ENCODE results near the gene ALG3. TPM values are rescaled to one million over a fixed set of nuclear protein-coding genes. Genes with fewer than 3 reads are reported as not detected.

Gene ALG3
- total RNA-seq, 1 experiment from 2014 or later = 62.2 TPM

DNA sequence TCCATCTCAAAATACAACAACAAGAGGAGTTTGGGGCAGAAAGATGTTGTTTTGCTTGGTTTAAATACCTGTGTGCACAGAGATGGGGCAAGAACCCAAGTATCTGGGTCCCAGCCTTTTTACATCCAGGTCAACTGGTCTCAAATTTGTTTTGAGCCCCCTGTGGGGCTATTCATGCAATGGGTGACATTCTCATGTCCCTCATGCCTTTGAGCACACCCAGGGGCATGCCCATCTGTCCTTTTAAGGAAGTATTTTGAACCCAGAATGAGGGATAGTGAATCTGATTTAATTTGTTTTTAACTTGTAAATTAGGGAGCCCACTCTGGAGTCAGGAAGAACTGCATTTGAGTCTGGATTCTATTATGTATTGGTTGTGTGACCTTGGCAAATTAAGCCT is 47.9 kb downstream of the ALG3 start:
- no peak for DNase-seq
- no peak overlapping the region for H4K91ac ChIP-seq (ENCODE audit: insufficient read length, low read depth, low read length)
- Mint-ChIP-seq H3K9me3 (no peaks in the 10 kb centered on the region), H3K27me3 (ENCODE audit: low read depth) (no peaks in the 10 kb centered on the region; the same call in none of the 2 replicates), H3K4me3 (no peak overlapping the region), H3K36me3 (ENCODE audit: insufficient read depth in 1 of 3, low read depth in 3 of 3) (0 out of 7 replicates have a peak, but pooled peaks cover 0 to 2% (median 0%) of the 10 kb centered on the region in 3 experiments), H3K4me1 (peaks cover 0 to 7% of the 10 kb centered on the region in 2 experiments; a peak in 1 of 4 replicates), H3K27ac (0 out of 7 replicates have a peak overlapping the region, but pooled peaks of 1 of the 3 experiments have one; percentile 48)
- no peak overlapping the region for H3K9ac ChIP-seq (ENCODE audit: extremely low read depth, insufficient read length, low read length)
- H3K23me2 ChIP-seq (ENCODE audit: insufficient read length, low read depth, low read length, poor library complexity, severe bottlenecking) = no peaks in the 10 kb centered on the region
- H4K20me1 ChIP-seq (ENCODE audit: control insufficient read depth, insufficient read depth, insufficient read length) = no peaks in the 10 kb centered on the region
- H3K27me3 ChIP-seq (ENCODE audit: insufficient read depth, low read length) = no peaks in the 10 kb centered on the region
- no peak overlapping the region for H3K14ac ChIP-seq (ENCODE audit: insufficient read depth, low read length)
- no peaks in the 10 kb centered on the region for H3K9me3 ChIP-seq (ENCODE audit: control insufficient read depth, low read depth, low read length)
- no peaks in the 10 kb centered on the region for H3K79me1 ChIP-seq (ENCODE audit: insufficient read depth, low read depth, low read length, poor library complexity, severe bottlenecking)
- H3T11ph ChIP-seq (ENCODE audit: low read length) = no peak overlapping the region
- no peaks in the 10 kb centered on the region for H3K4me1 ChIP-seq (ENCODE audit: insufficient read depth, low read length)
- H3K4me2 ChIP-seq (ENCODE audit: insufficient read depth, insufficient read length, low read length) = no peak overlapping the region
- H2BK120ac ChIP-seq (ENCODE audit: low read depth, low read length, poor library complexity, severe bottlenecking) = no peak overlapping the region
- no peak overlapping the region for H3K18ac ChIP-seq (ENCODE audit: insufficient read length, low read depth, low read length)
- H2BK15ac ChIP-seq (ENCODE audit: low read depth, low read length) = no peak overlapping the region
- H2BK20ac ChIP-seq (ENCODE audit: low read depth, low read length, poor library complexity, severe bottlenecking) = no peak overlapping the region
- H4K5ac ChIP-seq (ENCODE audit: insufficient read length, low read depth, low read length) = no peak overlapping the region
- TF ChIP-seq CTCF (conservative IDR thresholded peaks at IDR 0.05) = no peak
- H3K23ac ChIP-seq (ENCODE audit: insufficient read length, low read depth, low read length) = no peak overlapping the region
- H2AK5ac ChIP-seq (ENCODE audit: insufficient read length, low read length) = no peak overlapping the region
- no peak overlapping the region for H4K8ac ChIP-seq (replicated peaks; ENCODE audit: insufficient read length, low read depth, low read length)
- no peak overlapping the region for H2AFZ ChIP-seq (ENCODE audit: low read length)
- no peak overlapping the region for H3K4ac ChIP-seq (ENCODE audit: low read depth, low read length)
- H2BK12ac ChIP-seq (ENCODE audit: insufficient read length, low read depth, low read length) = no peak overlapping the region
- H3K79me2 ChIP-seq (ENCODE audit: insufficient read depth, low read length) = no peaks in the 10 kb centered on the region
- no peak overlapping the region for H3K56ac ChIP-seq (ENCODE audit: insufficient read length, low read depth, low read length)
- H3K27ac ChIP-seq (ENCODE audit: insufficient read length, low read depth, low read length) = no peak overlapping the region
- no peak overlapping the region for H2BK5ac ChIP-seq (ENCODE audit: insufficient read length, low read length)
